ENCODE data around the gene NFIC. TPM values are rescaled to one million over a fixed set of nuclear protein-coding genes. Genes with fewer than 3 reads are reported as not detected.

NFIC gene
- total RNA-seq, 1 experiment from 2014 or later: 75.6 TPM

DNA sequence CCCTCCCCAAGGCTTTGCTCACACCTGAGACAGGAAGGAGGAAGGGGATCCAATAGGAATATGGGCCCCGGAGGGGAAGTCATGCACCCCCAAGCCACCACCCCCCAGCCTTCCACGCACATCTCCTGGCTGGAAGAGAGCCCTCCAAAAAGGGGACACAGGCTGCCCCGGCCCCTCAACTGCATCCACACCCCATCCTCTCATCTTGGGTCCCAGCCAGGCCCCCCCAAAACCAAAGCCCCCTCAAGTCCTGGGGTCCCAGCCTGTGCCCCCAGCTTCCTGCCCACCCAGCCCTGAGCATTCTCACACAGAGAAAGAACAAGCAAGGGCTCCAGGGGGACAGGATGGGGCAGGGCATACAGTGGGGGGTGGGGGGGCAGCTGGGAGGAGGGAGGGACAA lies 101.8 kb downstream of the NFIC start:
- ChIA-PET CTCF (no interaction called here), POLR2A (ENCODE audit: unreplicated experiment) (interaction anchor here (0.6 kb wide), 1 partner anchor 17 kb away, joined by 8 read pairs; no protein-coding TSS in a partner anchor)
- intact Hi-C loops (cut with micrococcal nuclease; ENCODE audit: unreplicated experiment): no loop called here
- H3F3A ChIP-seq (ENCODE audit: insufficient read depth, low read depth): 0 out of 2 replicates have a peak, but pooled peaks cover 3% of the 10 kb centered on the region
- H3K4me1 ChIP-seq (replicated peaks; ENCODE audit: insufficient read depth): no peaks in the 10 kb centered on the region
- no peak overlapping the region for H3K4me3 ChIP-seq
- H3K79me2 ChIP-seq (ENCODE audit: low read depth): no peaks in the 10 kb centered on the region
- H4K20me1 ChIP-seq (ENCODE audit: insufficient read depth): no peaks in the 10 kb centered on the region
- H3K27me3 ChIP-seq (ENCODE audit: insufficient read depth, low read depth): no peaks in the 10 kb centered on the region
- H3K4me2 ChIP-seq: no peak overlapping the region
- DNase-seq: no peak
- no peaks in the 10 kb centered on the region for H3K36me3 ChIP-seq (ENCODE audit: low read depth)
- TF ChIP-seq, protein P1, sequence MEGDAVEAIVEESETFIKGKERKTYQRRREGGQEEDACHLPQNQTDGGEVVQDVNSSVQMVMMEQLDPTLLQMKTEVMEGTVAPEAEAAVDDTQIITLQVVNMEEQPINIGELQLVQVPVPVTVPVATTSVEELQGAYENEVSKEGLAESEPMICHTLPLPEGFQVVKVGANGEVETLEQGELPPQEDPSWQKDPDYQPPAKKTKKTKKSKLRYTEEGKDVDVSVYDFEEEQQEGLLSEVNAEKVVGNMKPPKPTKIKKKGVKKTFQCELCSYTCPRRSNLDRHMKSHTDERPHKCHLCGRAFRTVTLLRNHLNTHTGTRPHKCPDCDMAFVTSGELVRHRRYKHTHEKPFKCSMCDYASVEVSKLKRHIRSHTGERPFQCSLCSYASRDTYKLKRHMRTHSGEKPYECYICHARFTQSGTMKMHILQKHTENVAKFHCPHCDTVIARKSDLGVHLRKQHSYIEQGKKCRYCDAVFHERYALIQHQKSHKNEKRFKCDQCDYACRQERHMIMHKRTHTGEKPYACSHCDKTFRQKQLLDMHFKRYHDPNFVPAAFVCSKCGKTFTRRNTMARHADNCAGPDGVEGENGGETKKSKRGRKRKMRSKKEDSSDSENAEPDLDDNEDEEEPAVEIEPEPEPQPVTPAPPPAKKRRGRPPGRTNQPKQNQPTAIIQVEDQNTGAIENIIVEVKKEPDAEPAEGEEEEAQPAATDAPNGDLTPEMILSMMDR (conservative IDR thresholded peaks at IDR 0.05): no peak
- no peak for TF ChIP-seq EZH2 (IDR thresholded peaks at IDR 0.05; ENCODE audit: low read depth)
- H2AFZ ChIP-seq: no peak overlapping the region
- H3K9me3 ChIP-seq (ENCODE audit: insufficient read depth, low read depth): no peaks in the 10 kb centered on the region
- H3K27ac ChIP-seq: no peak overlapping the region
- H3K9me2 ChIP-seq (ENCODE audit: insufficient read depth): no peaks in the 10 kb centered on the region
- no TSS peak for BruUV-seq (replicated peaks)

DNA sequence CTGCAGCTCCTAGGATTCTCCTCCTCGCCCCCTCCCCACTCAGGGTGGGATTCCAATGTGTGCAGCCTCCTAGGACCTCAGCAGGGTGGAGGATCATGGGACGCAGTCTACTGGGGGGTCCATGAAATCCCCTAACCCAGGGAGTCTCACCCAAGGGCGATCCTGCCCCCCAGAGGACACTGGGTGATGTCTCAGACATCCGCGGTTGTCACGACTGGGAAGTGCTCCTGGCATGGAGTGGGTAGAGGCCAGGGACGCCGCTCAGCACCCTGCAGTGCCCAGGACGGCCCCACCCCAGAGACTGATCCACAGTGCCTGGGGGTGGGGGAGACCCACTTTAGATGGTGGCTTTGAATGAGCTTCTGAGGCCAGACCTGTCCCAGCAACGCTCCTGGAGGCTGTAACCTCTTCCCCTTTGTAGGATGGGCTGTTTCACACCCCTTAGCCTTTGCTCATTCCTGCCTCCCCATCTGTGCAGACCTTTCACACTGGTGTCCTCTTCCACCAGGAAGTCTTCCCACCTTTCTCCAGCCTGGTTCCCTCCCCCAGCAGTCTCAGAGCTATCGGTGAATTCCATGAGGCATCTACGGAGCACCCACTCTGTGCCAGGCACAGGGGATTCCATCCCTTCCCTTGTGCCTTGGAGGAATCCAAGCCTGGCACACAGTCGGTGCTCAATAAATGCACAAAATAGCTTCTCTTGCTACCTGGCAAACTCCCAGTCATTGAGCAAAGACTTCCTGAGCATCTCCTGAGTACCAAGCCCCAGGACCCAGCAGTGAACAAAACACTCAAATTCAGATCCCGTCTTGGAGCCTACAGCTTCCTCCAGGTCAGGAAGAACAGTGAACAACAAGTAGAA lies 103.5 kb downstream of the NFIC start:
- BruUV-seq (replicated peaks): no TSS peak
- no peak for DNase-seq
- H3K27me3 ChIP-seq (ENCODE audit: insufficient read depth, low read depth): no peaks in the 10 kb centered on the region
- TF ChIP-seq, protein P1 (conservative IDR thresholded peaks at IDR 0.05): no peak
- no peak for TF ChIP-seq EZH2 (IDR thresholded peaks at IDR 0.05; ENCODE audit: low read depth)
- H2AFZ ChIP-seq: no peak overlapping the region
- CTCF ChIA-PET: interaction anchor here (0.7 to 1.1 kb wide), 2 partner anchors 9 to 31 kb away, joined by 3 read pairs; partner anchors contain the start of gene DOHH
- no peaks in the 10 kb centered on the region for H3K79me2 ChIP-seq (ENCODE audit: low read depth)
- no peaks in the 10 kb centered on the region for H3K4me1 ChIP-seq (replicated peaks; ENCODE audit: insufficient read depth)
- intact Hi-C loops (cut with micrococcal nuclease; ENCODE audit: unreplicated experiment): no loop called here
- H4K20me1 ChIP-seq (ENCODE audit: insufficient read depth): no peaks in the 10 kb centered on the region
- POLR2A ChIA-PET (ENCODE audit: unreplicated experiment): no interaction called here
- no peak overlapping the region for H3K4me3 ChIP-seq
- H3K9me3 ChIP-seq (ENCODE audit: insufficient read depth, low read depth): no peaks in the 10 kb centered on the region
- no peak overlapping the region for H3K4me2 ChIP-seq
- no peak overlapping the region for H3K27ac ChIP-seq
- H3K36me3 ChIP-seq (ENCODE audit: low read depth): no peaks in the 10 kb centered on the region
- 0 out of 2 replicates have a peak, but pooled peaks cover 3% of the 10 kb centered on the region for H3F3A ChIP-seq (ENCODE audit: insufficient read depth, low read depth)
- no peaks in the 10 kb centered on the region for H3K9me2 ChIP-seq (ENCODE audit: insufficient read depth)

DNA sequence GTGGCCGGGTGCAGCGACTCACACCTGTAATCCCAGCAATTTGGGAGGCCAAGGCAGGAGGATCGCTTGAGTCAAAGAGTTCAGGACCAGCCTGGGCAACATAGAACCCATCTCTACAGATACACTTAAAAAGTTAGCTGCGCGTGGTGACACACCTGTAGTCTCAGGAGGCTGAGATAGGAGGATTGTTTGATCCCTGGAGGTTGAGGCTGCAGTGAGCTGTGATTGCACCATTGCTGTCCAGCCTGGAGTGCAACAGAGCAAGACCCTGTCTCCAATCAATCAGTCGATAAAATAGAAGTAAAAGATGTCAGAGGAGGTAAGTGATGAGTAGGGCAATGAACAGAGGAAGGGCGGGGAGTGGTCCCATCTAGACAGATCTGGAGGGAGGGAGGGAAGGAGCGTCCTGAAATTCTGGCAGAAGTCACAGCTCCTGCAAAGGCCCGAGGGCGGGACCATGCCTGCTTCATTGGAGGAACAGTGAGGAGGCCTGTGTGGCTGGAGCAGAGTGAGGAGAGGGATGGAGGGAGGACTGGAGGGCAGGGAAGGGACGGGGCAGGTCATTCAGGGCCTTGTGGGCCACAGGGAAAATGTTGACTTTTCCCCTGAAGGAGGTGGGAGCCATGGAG lies 104.2 kb downstream of the NFIC start:
- ChIA-PET POLR2A (ENCODE audit: unreplicated experiment) (no interaction called here), CTCF (interaction anchor here (1.1 kb wide), 1 partner anchor 10 kb away, joined by 3 read pairs; no protein-coding TSS in a partner anchor)
- no peaks in the 10 kb centered on the region for H3K4me1 ChIP-seq (replicated peaks; ENCODE audit: insufficient read depth)
- TF ChIP-seq EZH2 (IDR thresholded peaks at IDR 0.05; ENCODE audit: low read depth): no peak
- TF ChIP-seq, protein P1 (conservative IDR thresholded peaks at IDR 0.05): no peak
- H3K4me2 ChIP-seq: no peak overlapping the region
- BruUV-seq (replicated peaks): no TSS peak
- no peaks in the 10 kb centered on the region for H3K36me3 ChIP-seq (ENCODE audit: low read depth)
- DNase-seq: no peak
- H3K9me2 ChIP-seq (ENCODE audit: insufficient read depth): no peaks in the 10 kb centered on the region
- H3K79me2 ChIP-seq (ENCODE audit: low read depth): no peaks in the 10 kb centered on the region
- 0 out of 2 replicates have a peak, but pooled peaks cover 3% of the 10 kb centered on the region for H3F3A ChIP-seq (ENCODE audit: insufficient read depth, low read depth)
- H3K9me3 ChIP-seq (ENCODE audit: insufficient read depth, low read depth): no peaks in the 10 kb centered on the region
- no peak overlapping the region for H3K4me3 ChIP-seq
- H3K27ac ChIP-seq: no peak overlapping the region
- H3K27me3 ChIP-seq (ENCODE audit: insufficient read depth, low read depth): no peaks in the 10 kb centered on the region
- H2AFZ ChIP-seq: no peak overlapping the region
- H4K20me1 ChIP-seq (ENCODE audit: insufficient read depth): no peaks in the 10 kb centered on the region
- intact Hi-C loops (cut with micrococcal nuclease; ENCODE audit: unreplicated experiment): no loop called here
